HG03103 (cell line): Measurements from ENCODE around the gene RFXANK.
"Not testable (repeated sequence)": the region's sequence is repeated elsewhere in the genome, so short reads cannot be mapped to it uniquely, and the experiment has no call there.

Experiments used
- ATAC-seq: cut with Tn5 transposase; IDR thresholded peaks from one replicate; pipeline ENCODE4 v1.9.1; 2021; ENCODE audit warnings: low read depth; ENCODE audit not compliant: unreplicated experiment

Gene RFXANK, protein sequence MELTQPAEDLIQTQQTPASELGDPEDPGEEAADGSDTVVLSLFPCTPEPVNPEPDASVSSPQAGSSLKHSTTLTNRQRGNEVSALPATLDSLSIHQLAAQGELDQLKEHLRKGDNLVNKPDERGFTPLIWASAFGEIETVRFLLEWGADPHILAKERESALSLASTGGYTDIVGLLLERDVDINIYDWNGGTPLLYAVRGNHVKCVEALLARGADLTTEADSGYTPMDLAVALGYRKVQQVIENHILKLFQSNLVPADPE

GRCh38 chr19:19192078-19192882 lies at the start of gene RFXANK, which contains the start of gene BORCS8:
Gene RFXANK (plus strand): TSS chr19:19192258. CDS start chr19:19193947, 1,689 bp downstream.
Gene BORCS8 (minus strand): TSS chr19:19192152. CDS start chr19:19192117, 35 bp downstream.
- ATAC-seq, result peak; percentile 90

DNA sequence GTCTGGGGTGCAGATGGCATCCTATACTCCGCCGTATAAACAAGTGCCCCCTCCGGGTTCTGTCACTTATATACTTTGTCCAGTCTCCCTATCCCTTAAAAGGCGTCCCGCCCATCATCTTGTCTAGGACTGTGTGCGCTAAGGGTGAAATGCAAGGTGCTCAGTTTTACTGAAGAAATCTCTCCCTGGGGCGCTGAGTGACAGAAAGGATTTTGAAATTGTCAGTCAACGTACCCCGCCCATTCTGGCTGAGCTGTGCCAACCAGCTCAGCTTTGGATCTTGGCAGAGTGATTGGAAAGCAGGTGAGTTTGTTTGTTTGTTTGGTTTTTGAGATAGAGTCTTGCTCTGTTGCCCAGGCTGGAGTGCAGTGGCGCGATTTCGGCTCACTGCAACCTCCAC lies 49.7 kb upstream of the RFXANK start:
- ATAC-seq, result no peak

GRCh38 chr19:19145281-19145680 lies 46.8 kb upstream of the RFXANK start:
- no peak for ATAC-seq

- no peak for ATAC-seq
Measured at GRCh38 chr19:19145684-19146608, 46.1 kb upstream of the RFXANK start.

- ATAC-seq, result no peak
Measured at GRCh38 chr19:19146865-19147264, 45.2 kb upstream of the RFXANK start.

DNA sequence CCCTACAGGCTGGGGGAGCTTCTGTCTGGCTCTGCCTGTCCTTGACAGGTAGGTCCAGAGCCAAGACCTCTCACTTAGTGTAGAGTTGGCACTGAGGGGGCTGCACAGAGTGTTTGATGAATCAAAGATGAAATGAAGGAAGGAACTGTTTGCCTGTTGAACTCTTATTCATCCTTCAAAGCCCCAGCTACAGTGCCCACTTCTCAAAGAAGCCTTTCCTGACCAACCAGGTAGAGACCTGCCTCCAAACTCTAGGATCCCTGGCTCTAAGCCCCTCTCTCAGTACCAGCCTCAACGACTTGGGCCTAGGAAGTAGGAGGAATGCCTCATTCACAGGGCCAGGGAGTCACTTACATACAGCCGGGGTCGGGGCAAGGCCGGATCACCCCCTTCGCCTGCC lies 44.7 kb upstream of the RFXANK start:
- ATAC-seq, result no peak

GRCh38 chr19:19148504-19148903 lies 43.6 kb upstream of the RFXANK start:
- ATAC-seq, result not testable (repeated sequence)

- ATAC-seq, result no peak
Measured at GRCh38 chr19:19149435-19149834, 42.6 kb upstream of the RFXANK start.

DNA sequence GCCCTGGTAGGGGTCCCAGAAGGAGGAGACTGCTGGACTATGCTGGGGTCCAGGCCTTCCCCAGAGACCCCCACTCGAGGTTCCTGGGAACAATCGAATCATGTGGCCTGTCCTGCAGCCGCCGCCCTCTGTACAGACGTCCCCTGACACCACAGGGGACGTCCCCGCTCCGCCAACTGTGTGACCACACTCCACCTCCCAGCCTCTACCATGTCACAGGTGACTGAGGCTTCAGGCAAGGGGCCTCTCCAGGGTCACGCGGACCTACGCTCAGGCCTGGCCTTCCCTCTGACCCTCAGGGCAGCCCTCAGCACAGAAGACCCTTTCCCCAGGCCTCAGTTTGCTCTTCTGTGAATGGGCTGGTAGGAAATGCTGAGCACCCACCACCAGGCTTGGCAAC lies 40.6 kb upstream of the RFXANK start:
- ATAC-seq, result no peak

GRCh38 chr19:19152668-19153384 lies 39.2 kb upstream of the RFXANK start:
- ATAC-seq, result no peak

- ATAC-seq, result no peak
Measured at GRCh38 chr19:19154768-19155494, 37.1 kb upstream of the RFXANK start.

GRCh38 chr19:19155495-19156219 lies 36.4 kb upstream of the RFXANK start:
- ATAC-seq, result peak; percentile 41

- ATAC-seq, result no peak
Measured at GRCh38 chr19:19157808-19158207, 34.2 kb upstream of the RFXANK start.

DNA sequence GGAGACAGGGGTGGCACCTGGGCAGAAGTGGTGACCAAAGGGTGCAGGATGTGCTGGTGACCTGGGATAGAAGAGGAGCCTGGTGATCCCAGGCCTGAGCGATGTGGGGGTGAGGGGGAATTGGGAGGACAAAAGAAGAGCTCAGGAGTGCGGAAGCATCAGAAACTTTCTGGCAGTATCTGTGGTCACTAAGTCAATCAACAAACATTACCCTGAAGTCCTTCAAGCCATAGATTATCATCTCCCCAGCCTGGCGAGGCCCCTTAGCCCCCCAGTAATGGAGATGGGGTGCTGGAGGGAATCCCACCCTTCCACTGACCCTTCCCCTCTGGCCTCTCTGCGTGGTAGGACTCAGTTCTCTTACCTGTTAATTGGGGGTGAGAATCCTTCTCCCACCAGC lies 32.5 kb upstream of the RFXANK start:
- no peak for ATAC-seq

DNA sequence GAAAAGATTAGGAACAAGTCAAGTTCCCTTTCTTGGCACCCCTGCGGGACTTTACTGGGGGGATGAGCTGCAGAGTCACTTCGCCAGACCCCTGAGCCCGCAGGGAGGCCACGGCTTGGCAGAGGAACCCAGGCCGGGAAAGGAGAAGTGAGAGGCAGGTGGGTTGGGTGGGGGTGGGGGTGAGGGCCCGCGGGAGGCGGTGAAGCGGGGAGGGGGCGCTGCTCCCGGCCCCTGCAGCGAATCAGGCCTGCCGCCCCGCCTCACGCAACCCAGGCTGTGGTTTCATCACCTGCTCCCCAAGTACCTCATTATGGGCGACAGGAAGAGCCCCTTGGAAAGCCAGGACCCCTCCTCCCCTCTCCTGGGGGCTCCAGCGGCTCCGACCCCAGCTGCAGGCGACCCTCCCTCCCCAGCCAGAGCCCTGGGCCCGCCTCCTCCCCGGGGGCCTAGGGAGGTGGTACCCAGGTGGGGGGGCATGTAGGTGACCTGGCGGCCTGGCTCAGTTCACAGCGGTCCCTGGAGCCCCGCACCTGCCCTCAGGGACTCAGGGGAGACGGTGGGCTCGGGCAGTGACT lies 31.5 kb upstream of the RFXANK start:
- ATAC-seq, result no peak

DNA sequence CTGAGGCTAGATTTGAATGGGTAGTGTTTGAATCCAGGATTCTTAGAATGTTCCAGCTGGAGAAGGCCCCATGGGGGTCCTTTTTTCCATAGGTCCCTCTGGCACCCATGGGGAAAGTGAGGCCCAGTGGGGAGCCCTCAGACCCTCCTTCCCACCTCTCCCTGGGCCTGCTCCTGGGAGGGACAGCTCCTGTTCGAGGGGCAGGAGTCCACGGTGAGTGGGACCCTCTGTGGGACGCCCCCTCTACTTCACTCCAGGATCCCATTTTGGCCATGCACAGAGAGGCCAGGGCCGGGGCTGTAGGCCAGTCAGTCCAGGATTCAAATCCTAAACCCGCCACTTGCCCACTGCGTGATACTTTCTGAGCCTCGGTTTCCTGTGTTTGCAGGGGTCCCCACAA lies 29.6 kb upstream of the RFXANK start:
- ATAC-seq, result no peak

- no peak for ATAC-seq
Measured at GRCh38 chr19:19165396-19165795, 26.7 kb upstream of the RFXANK start.

DNA sequence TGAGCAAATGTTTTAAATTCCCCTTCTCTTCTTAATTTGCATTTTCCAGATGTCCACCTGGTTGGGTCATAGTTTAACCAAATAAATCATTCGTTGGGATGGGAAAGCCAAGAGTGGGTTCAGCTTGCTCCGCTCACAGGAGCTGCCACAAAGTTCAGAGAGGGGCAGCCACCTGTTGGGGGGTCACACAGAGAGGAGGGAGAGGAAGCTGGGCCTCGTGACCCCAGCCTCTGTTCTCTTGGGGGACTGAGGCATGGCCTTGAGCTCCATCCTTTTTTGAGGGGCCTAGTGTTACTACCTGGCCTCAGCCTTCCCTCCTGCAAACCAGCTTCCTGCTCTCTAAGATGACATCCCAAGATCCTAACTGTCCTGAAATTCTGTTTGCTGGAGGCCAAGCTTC lies 24.4 kb upstream of the RFXANK start:
- ATAC-seq, result no peak
